Neural progenitor cell (in vitro differentiated cells): ENCODE results near the gene TBCD. TPM values are rescaled to one million over a fixed set of nuclear protein-coding genes. Genes with fewer than 3 reads are reported as not detected.

Source experiments
- DNase-seq: peaks from one replicate; pipeline ENCODE4 v3.0.0-alpha.2; 2016; ENCODE audit warnings: low spot score
- H2AFZ ChIP-seq: fragments of 200-600 bp; sonication (generic); replicated peaks from 2 replicates; pipeline ENCODE4 v1.6.1; 2016; ENCODE audit warnings: antibody characterized with exemption
- H3F3A ChIP-seq: fragments of 200-600 bp; sonication (generic); 2 replicates; pipeline ENCODE4 v1.6.1; 2016; ENCODE audit warnings: antibody characterized with exemption, low read depth
- H3K27ac ChIP-seq: fragments of 200-600 bp; sonication (generic); 2 replicates; pipeline ENCODE4 v1.5.1; 2016; ENCODE audit warnings: mild to moderate bottlenecking
- H3K27me3 ChIP-seq: fragments of 200-600 bp; sonication (generic); 2 replicates; pipeline ENCODE4 v1.6.1; 2016; ENCODE audit warnings: mild to moderate bottlenecking, moderate library complexity
- H3K36me3 ChIP-seq: fragments of 200-600 bp; sonication (generic); 2 replicates; pipeline ENCODE4 v1.5.1; 2016
- H3K4me1 ChIP-seq: fragments of 200-600 bp; sonication (generic); 2 replicates; pipeline ENCODE4 v1.6.1; 2016; ENCODE audit warnings: mixed run types
- H3K4me2 ChIP-seq: fragments of 200-600 bp; sonication (generic); 2 replicates; pipeline ENCODE4 v1.6.1; 2016
- H3K4me3 ChIP-seq: fragments of 200-600 bp; sonication (generic); 2 replicates; pipeline ENCODE4 v1.5.1; 2016
- H3K79me2 ChIP-seq: fragments of 200-600 bp; sonication (generic); 2 replicates; pipeline ENCODE4 v1.6.1; 2016; ENCODE audit warnings: low read depth
- H3K9ac ChIP-seq: fragments of 200-600 bp; sonication (generic); 2 replicates; pipeline ENCODE4 v1.6.1; 2016
- H3K9me3 ChIP-seq: fragments of 200-600 bp; sonication (generic); 2 replicates; pipeline ENCODE4 v1.5.1; 2016; ENCODE audit warnings: low read depth
- H4K20me1 ChIP-seq: fragments of 200-600 bp; sonication (generic); 2 replicates; pipeline ENCODE4 v1.6.1; 2016; ENCODE audit warnings: low read depth
- H3K27ac Mint-ChIP-seq: 3 replicates; pipeline ENCODE4 v1.8.0; 2021; ENCODE audit warnings: mixed read lengths
- H3K27me3 Mint-ChIP-seq: 2 replicates; pipeline ENCODE4 v1.8.0; 2022; ENCODE audit warnings: low read depth, mild to moderate bottlenecking, inconsistent platforms, moderate library complexity, mixed read lengths; ENCODE audit not compliant: insufficient read depth
- H3K36me3 Mint-ChIP-seq: 3 replicates; pipeline ENCODE4 v1.8.0; 2021; ENCODE audit warnings: mixed read lengths
- H3K4me1 Mint-ChIP-seq: 3 replicates; pipeline ENCODE4 v1.8.0; 2021; ENCODE audit warnings: mixed read lengths
- H3K4me3 Mint-ChIP-seq: 3 replicates; pipeline ENCODE4 v1.8.0; 2021; ENCODE audit warnings: mild to moderate bottlenecking, moderate library complexity, mixed read lengths
- H3K9me3 Mint-ChIP-seq: 3 replicates; pipeline ENCODE4 v1.8.0; 2020; ENCODE audit warnings: mixed read lengths
- EZH2 ChIP-seq: fragments of 200-600 bp; sonication (generic); IDR thresholded peaks from 2 replicates; pipeline ENCODE4 v1.6.1; 2017; ENCODE audit warnings: antibody characterized with exemption, mild to moderate bottlenecking, moderate library complexity
- EZH2phosphoT487 ChIP-seq: fragments of 200-600 bp; sonication (generic); IDR thresholded peaks from 2 replicates; pipeline ENCODE4 v1.6.1; 2017; ENCODE audit warnings: antibody characterized with exemption
- total RNA-seq: library from RNA; depleted of rRNA; stranded (reverse); fragments of >200 nt; gene quantifications from 2 replicates; pipeline ENCODE4 v1.2.3, GENCODE V29; 2015; ENCODE audit warnings: low replicate concordance
- TF ChIP-seq, protein P1 (sequence below): fragments of 200-600 bp; sonication (generic); IDR thresholded peaks from 2 replicates; pipeline ENCODE4 v1.5.1; 2017; ENCODE audit warnings: antibody characterized with exemption, mild to moderate bottlenecking

TBCD gene
- total RNA-seq, 1 donor from 2014 or later = 76.4 TPM

DNA sequence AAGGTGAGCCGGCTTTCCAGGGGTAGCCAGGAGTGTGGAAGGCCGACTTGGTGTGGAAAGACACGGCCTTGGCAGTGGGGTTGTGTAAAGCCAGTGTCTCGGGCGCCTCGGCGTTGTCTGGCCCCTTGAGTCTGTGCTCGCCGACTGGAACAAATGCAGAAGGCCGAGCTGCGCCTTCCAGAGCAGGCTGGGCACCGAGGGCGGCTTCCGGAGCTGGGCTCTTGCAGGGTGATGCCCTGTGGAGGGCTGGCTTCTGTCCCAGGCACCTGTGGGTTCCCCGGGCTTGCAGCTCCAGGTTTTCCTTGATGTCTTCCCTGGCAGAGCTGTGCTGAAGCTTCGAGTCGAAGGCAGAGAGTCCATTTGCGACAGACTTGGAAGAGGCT, 79.9 kb downstream of the TBCD start:
- Mint-ChIP-seq H3K27ac (peak overlapping the region; percentile 43), H3K4me1 (peaks cover 20% of the 10 kb centered on the region), H3K36me3 (peaks cover 38% of the 10 kb centered on the region), H3K9me3 (peaks cover 6% of the 10 kb centered on the region), H3K27me3 (peaks cover 6% of the 10 kb centered on the region), H3K4me3 (no peak overlapping the region)
- Histone ChIP-seq H3K4me1 (peaks cover 10% of the 10 kb centered on the region), H4K20me1 (peaks cover 9% of the 10 kb centered on the region), H3F3A (peaks cover 4% of the 10 kb centered on the region), H2AFZ (no peak overlapping the region), H3K4me2 (no peak overlapping the region), H3K4me3 (no peak overlapping the region), H3K9ac (no peak overlapping the region), H3K79me2 (no peaks in the 10 kb centered on the region), H3K27ac (no peak overlapping the region), H3K36me3 (no peaks in the 10 kb centered on the region), H3K27me3 (no peaks in the 10 kb centered on the region), H3K9me3 (no peaks in the 10 kb centered on the region)
- no peak for DNase-seq
- TF ChIP-seq EZH2 = no peak

DNA sequence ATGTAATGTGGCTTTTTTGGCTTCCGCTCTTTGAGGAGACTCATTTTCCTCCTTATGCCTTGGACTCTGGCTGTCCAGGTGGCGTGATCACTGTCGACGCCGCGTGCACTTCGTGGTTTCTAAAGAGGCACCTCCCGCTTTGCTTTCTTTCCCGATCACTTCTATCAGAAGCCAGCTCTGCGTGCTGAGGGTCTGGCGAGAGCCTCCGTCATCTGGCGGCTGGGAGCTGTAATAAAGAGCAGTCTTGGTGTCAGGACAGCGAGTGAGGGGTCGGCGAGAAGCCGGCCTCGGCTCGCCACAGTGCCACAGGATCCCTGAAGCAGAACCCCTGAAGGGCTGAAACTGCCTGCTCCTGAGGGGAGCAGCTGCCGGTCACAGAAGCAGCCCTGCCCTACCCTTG, 80.5 kb downstream of the TBCD start:
- TF ChIP-seq, protein P1, sequence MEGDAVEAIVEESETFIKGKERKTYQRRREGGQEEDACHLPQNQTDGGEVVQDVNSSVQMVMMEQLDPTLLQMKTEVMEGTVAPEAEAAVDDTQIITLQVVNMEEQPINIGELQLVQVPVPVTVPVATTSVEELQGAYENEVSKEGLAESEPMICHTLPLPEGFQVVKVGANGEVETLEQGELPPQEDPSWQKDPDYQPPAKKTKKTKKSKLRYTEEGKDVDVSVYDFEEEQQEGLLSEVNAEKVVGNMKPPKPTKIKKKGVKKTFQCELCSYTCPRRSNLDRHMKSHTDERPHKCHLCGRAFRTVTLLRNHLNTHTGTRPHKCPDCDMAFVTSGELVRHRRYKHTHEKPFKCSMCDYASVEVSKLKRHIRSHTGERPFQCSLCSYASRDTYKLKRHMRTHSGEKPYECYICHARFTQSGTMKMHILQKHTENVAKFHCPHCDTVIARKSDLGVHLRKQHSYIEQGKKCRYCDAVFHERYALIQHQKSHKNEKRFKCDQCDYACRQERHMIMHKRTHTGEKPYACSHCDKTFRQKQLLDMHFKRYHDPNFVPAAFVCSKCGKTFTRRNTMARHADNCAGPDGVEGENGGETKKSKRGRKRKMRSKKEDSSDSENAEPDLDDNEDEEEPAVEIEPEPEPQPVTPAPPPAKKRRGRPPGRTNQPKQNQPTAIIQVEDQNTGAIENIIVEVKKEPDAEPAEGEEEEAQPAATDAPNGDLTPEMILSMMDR = no peak
- TF ChIP-seq EZH2phosphoT487 = no peak
- no peak for TF ChIP-seq EZH2
- H3K27me3 Mint-ChIP-seq = peaks cover 6% of the 10 kb centered on the region
- peaks cover 6% of the 10 kb centered on the region for H3K9me3 Mint-ChIP-seq
- H2AFZ ChIP-seq = no peak overlapping the region
- H3K36me3 Mint-ChIP-seq = peaks cover 36% of the 10 kb centered on the region
- peak overlapping the region; percentile 27 for H3K9ac ChIP-seq
- no peaks in the 10 kb centered on the region for H3K9me3 ChIP-seq
- peaks cover 14% of the 10 kb centered on the region for H3K4me1 ChIP-seq
- no peaks in the 10 kb centered on the region for H3K36me3 ChIP-seq
- no peak overlapping the region for H3K4me3 ChIP-seq
- H3K4me1 Mint-ChIP-seq = peaks cover 26% of the 10 kb centered on the region
- H3F3A ChIP-seq = peaks cover 4% of the 10 kb centered on the region
- no peak overlapping the region for H3K4me2 ChIP-seq
- no peaks in the 10 kb centered on the region for H3K27me3 ChIP-seq
- H3K27ac ChIP-seq = peak overlapping the region; percentile 20
- no peak for DNase-seq
- no peak overlapping the region for H3K4me3 Mint-ChIP-seq
- H3K79me2 ChIP-seq = no peaks in the 10 kb centered on the region
- H4K20me1 ChIP-seq = peaks cover 14% of the 10 kb centered on the region
- peak overlapping the region; percentile 43 for H3K27ac Mint-ChIP-seq

DNA sequence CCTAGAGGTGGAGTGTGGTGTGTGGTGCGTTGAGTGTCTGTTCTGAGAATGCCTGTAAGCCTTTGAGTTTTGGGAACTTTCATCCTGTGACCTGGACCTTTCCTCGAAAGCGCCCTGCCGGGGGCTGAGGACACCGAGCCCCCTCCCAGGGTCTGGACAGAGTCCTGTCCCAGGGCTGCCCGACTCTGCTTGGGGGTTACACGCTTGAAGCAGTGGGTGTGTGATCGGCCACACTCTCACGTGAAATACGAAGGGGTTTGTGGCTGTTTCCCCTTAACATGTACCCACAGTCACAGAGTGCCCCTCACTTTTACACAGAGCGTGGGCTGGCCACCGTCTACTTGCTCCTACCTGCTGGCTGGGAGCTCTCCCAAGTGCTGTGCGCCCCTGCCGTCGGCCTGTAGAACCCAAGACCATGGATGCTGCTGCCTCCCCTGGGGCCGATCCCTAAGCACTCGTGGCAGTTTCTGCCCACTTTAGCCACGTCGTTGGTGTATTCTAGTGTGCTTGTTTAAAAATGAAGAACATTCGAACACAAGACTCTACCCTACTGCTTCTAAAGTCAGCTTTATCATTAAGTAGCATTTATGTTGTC, 81.1 kb downstream of the TBCD start:
- Mint-ChIP-seq H3K27me3 (no peaks in the 10 kb centered on the region), H3K36me3 (peaks cover 30% of the 10 kb centered on the region), H3K4me3 (no peak overlapping the region), H3K9me3 (peaks cover 4% of the 10 kb centered on the region), H3K27ac (peak overlapping the region; percentile 43), H3K4me1 (peaks cover 29% of the 10 kb centered on the region)
- peaks cover 14% of the 10 kb centered on the region for H4K20me1 ChIP-seq
- H3K9ac ChIP-seq = no peak overlapping the region
- H3K36me3 ChIP-seq = no peaks in the 10 kb centered on the region
- H3K9me3 ChIP-seq = no peaks in the 10 kb centered on the region
- TF ChIP-seq, protein P1 = no peak
- TF ChIP-seq EZH2 = no peak
- TF ChIP-seq EZH2phosphoT487 = no peak
- H3K27ac ChIP-seq = no peak overlapping the region
- H3K79me2 ChIP-seq = no peaks in the 10 kb centered on the region
- peaks cover 4% of the 10 kb centered on the region for H3F3A ChIP-seq
- peaks cover 14% of the 10 kb centered on the region for H3K4me1 ChIP-seq
- no peak overlapping the region for H3K4me2 ChIP-seq
- no peak for DNase-seq
- H3K27me3 ChIP-seq = no peaks in the 10 kb centered on the region
- no peak overlapping the region for H2AFZ ChIP-seq
- no peak overlapping the region for H3K4me3 ChIP-seq

DNA sequence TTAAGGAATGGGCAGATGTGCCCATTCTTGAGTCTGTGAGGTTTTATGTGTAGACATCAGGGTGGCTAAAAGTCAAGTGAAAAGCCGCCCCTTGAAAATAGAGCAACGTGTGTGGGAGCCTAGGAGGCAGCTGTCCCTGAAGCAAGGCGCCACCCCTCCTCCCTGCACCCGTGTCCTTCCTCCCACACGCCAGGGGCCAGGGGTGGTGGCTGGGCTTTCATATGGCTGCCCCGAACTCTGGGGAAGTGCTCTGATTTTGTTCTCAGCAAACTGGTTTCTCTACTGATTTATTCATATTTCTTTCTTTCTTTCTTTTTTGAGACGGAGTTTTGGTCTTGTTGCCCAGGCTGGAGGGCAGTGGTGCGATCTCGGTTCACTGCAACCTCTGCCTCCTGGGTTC, 83.3 kb downstream of the TBCD start:
- Mint-ChIP-seq H3K27me3 (no peaks in the 10 kb centered on the region), H3K9me3 (no peaks in the 10 kb centered on the region), H3K4me3 (no peak overlapping the region), H3K36me3 (peaks cover 17% of the 10 kb centered on the region), H3K4me1 (peaks cover 28% of the 10 kb centered on the region), H3K27ac (no peak overlapping the region)
- H4K20me1 ChIP-seq = peaks cover 19% of the 10 kb centered on the region
- no peaks in the 10 kb centered on the region for H3F3A ChIP-seq
- H3K36me3 ChIP-seq = no peaks in the 10 kb centered on the region
- peaks cover 22% of the 10 kb centered on the region for H3K4me1 ChIP-seq
- H3K79me2 ChIP-seq = no peaks in the 10 kb centered on the region
- no peak for DNase-seq
- H2AFZ ChIP-seq = no peak overlapping the region
- H3K4me2 ChIP-seq = no peak overlapping the region
- no peak overlapping the region for H3K27ac ChIP-seq
- TF ChIP-seq EZH2phosphoT487 (no peak), EZH2 (no peak)
- TF ChIP-seq, protein P1 = no peak
- H3K27me3 ChIP-seq = no peaks in the 10 kb centered on the region
- H3K4me3 ChIP-seq = no peak overlapping the region
- no peak overlapping the region for H3K9ac ChIP-seq
- H3K9me3 ChIP-seq = no peaks in the 10 kb centered on the region
